AG09309 (cell line): ENCODE measurements around the gene GABPB2.

Experiments used
- DNase-seq: peaks from one replicate; pipeline ENCODE4 v3.0.0-alpha.2; 2010; ENCODE audit warnings: low read depth
- H3K4me3 ChIP-seq: 2 replicates; pipeline ENCODE4 v1.5.1; 2011; ENCODE audit warnings: mild to moderate bottlenecking, low read depth, low read length, moderate library complexity; ENCODE audit not compliant: control insufficient read depth
- CTCF ChIP-seq: IDR thresholded peaks from 2 replicates; pipeline ENCODE4 v1.5.1; 2011; ENCODE audit warnings: mild to moderate bottlenecking, low read depth, low read length, inconsistent platforms; ENCODE audit not compliant: insufficient read depth, control insufficient read depth; ENCODE audit errors: missing control alignments

GABPB2 gene

GRCh38 chr1:151157067-151157531 lies 86.5 kb downstream of the GABPB2 start:
- no peak for DNase-seq
- no peak for TF ChIP-seq CTCF
- no peak overlapping the region for H3K4me3 ChIP-seq

GRCh38 chr1:151158326-151158725 lies 87.8 kb downstream of the GABPB2 start:
- no peak for TF ChIP-seq CTCF
- H3K4me3 ChIP-seq: no peak overlapping the region
- DNase-seq: no peak

GRCh38 chr1:151158751-151159251 lies 88.2 kb downstream of the GABPB2 start:
- H3K4me3 ChIP-seq: no peak overlapping the region
- no peak for TF ChIP-seq CTCF
- no peak for DNase-seq

- no peak for DNase-seq
- H3K4me3 ChIP-seq: no peak overlapping the region
- TF ChIP-seq CTCF: no peak
Observed at GRCh38 chr1:151159373-151159772, 88.8 kb downstream of the GABPB2 start.

- no peak for DNase-seq
- H3K4me3 ChIP-seq: peak overlapping the region; percentile 76
- no peak for TF ChIP-seq CTCF
Observed at GRCh38 chr1:151164732-151165280, 94.2 kb downstream of the GABPB2 start.

GRCh38 chr1:151165281-151165737 lies 94.7 kb downstream of the GABPB2 start:
- no peak for TF ChIP-seq CTCF
- H3K4me3 ChIP-seq: peak overlapping the region; percentile 76
- no peak for DNase-seq
